Measurements from ENCODE around the gene TRAF7. TPM values are rescaled to one million over a fixed set of nuclear protein-coding genes. Genes with fewer than 3 reads are reported as not detected.

TRAF7 gene
- total and polyA plus RNA-seq, 2 of the 8 experiments (the other 6 are each of a cell fraction or from before 2014, with no cell fraction given), result 96.8 to 148 TPM

DNA sequence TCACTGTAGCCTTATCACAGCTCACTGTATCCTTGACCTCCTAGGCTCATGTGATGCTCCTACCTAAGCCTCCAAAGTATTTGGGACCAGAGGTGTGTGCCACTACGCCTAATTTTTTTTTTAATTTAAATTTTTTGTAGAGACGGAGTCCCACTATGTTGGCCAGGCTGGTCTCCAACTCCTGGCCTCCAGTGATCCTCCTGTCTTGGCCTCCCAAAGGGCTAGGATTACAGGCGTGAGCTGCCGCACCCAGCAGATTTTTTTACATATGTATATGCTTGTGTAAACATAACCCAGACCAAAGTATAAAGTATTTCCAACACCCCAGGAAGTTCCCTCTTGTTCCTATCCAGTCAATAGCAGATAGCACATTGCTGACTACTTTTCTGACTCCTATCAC lies 60.7 kb downstream of the TRAF7 start (continued):
- TF ChIP-seq, protein P1, sequence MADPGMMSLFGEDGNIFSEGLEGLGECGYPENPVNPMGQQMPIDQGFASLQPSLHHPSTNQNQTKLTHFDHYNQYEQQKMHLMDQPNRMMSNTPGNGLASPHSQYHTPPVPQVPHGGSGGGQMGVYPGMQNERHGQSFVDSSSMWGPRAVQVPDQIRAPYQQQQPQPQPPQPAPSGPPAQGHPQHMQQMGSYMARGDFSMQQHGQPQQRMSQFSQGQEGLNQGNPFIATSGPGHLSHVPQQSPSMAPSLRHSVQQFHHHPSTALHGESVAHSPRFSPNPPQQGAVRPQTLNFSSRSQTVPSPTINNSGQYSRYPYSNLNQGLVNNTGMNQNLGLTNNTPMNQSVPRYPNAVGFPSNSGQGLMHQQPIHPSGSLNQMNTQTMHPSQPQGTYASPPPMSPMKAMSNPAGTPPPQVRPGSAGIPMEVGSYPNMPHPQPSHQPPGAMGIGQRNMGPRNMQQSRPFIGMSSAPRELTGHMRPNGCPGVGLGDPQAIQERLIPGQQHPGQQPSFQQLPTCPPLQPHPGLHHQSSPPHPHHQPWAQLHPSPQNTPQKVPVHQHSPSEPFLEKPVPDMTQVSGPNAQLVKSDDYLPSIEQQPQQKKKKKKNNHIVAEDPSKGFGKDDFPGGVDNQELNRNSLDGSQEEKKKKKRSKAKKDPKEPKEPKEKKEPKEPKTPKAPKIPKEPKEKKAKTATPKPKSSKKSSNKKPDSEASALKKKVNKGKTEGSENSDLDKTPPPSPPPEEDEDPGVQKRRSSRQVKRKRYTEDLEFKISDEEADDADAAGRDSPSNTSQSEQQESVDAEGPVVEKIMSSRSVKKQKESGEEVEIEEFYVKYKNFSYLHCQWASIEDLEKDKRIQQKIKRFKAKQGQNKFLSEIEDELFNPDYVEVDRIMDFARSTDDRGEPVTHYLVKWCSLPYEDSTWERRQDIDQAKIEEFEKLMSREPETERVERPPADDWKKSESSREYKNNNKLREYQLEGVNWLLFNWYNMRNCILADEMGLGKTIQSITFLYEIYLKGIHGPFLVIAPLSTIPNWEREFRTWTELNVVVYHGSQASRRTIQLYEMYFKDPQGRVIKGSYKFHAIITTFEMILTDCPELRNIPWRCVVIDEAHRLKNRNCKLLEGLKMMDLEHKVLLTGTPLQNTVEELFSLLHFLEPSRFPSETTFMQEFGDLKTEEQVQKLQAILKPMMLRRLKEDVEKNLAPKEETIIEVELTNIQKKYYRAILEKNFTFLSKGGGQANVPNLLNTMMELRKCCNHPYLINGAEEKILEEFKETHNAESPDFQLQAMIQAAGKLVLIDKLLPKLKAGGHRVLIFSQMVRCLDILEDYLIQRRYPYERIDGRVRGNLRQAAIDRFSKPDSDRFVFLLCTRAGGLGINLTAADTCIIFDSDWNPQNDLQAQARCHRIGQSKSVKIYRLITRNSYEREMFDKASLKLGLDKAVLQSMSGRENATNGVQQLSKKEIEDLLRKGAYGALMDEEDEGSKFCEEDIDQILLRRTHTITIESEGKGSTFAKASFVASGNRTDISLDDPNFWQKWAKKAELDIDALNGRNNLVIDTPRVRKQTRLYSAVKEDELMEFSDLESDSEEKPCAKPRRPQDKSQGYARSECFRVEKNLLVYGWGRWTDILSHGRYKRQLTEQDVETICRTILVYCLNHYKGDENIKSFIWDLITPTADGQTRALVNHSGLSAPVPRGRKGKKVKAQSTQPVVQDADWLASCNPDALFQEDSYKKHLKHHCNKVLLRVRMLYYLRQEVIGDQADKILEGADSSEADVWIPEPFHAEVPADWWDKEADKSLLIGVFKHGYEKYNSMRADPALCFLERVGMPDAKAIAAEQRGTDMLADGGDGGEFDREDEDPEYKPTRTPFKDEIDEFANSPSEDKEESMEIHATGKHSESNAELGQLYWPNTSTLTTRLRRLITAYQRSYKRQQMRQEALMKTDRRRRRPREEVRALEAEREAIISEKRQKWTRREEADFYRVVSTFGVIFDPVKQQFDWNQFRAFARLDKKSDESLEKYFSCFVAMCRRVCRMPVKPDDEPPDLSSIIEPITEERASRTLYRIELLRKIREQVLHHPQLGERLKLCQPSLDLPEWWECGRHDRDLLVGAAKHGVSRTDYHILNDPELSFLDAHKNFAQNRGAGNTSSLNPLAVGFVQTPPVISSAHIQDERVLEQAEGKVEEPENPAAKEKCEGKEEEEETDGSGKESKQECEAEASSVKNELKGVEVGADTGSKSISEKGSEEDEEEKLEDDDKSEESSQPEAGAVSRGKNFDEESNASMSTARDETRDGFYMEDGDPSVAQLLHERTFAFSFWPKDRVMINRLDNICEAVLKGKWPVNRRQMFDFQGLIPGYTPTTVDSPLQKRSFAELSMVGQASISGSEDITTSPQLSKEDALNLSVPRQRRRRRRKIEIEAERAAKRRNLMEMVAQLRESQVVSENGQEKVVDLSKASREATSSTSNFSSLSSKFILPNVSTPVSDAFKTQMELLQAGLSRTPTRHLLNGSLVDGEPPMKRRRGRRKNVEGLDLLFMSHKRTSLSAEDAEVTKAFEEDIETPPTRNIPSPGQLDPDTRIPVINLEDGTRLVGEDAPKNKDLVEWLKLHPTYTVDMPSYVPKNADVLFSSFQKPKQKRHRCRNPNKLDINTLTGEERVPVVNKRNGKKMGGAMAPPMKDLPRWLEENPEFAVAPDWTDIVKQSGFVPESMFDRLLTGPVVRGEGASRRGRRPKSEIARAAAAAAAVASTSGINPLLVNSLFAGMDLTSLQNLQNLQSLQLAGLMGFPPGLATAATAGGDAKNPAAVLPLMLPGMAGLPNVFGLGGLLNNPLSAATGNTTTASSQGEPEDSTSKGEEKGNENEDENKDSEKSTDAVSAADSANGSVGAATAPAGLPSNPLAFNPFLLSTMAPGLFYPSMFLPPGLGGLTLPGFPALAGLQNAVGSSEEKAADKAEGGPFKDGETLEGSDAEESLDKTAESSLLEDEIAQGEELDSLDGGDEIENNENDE (IDR thresholded peaks at IDR 0.05; ENCODE audit: insufficient replicate concordance, low read length), result no peak
- TF ChIP-seq CBX8 (IDR thresholded peaks at IDR 0.05; ENCODE audit: borderline replicate concordance, low read depth, low read length), result no peak
- TF ChIP-seq RNF2 (IDR thresholded peaks at IDR 0.05; ENCODE audit: borderline replicate concordance, low read depth, low read length, missing control alignments, poor library complexity, severe bottlenecking), result no peak
- no peak for TF ChIP-seq HDAC6 (IDR thresholded peaks at IDR 0.05; ENCODE audit: low read depth, low read length)
- no peak for TF ChIP-seq RXRA (IDR thresholded peaks at IDR 0.05; ENCODE audit: insufficient read depth, low read depth, low read length)
- TF ChIP-seq BACH1 (IDR thresholded peaks at IDR 0.05; ENCODE audit: low read length), result no peak
- no peak for TF ChIP-seq JUND (IDR thresholded peaks at IDR 0.05; ENCODE audit: low read length)
